ENCODE results near the gene PRKCE.

The PRKCE gene

GRCh38 chr2:45830322-45830721 is 178.8 kb downstream of the PRKCE start:
- TF ChIP-seq, protein P1, sequence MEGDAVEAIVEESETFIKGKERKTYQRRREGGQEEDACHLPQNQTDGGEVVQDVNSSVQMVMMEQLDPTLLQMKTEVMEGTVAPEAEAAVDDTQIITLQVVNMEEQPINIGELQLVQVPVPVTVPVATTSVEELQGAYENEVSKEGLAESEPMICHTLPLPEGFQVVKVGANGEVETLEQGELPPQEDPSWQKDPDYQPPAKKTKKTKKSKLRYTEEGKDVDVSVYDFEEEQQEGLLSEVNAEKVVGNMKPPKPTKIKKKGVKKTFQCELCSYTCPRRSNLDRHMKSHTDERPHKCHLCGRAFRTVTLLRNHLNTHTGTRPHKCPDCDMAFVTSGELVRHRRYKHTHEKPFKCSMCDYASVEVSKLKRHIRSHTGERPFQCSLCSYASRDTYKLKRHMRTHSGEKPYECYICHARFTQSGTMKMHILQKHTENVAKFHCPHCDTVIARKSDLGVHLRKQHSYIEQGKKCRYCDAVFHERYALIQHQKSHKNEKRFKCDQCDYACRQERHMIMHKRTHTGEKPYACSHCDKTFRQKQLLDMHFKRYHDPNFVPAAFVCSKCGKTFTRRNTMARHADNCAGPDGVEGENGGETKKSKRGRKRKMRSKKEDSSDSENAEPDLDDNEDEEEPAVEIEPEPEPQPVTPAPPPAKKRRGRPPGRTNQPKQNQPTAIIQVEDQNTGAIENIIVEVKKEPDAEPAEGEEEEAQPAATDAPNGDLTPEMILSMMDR (IDR thresholded peaks at IDR 0.05; ENCODE audit: low read depth, low read length): no peak
- no peak overlapping the region for H3K4me3 ChIP-seq (replicated peaks in 1 of 2; ENCODE audit: low read depth in 2 of 2, low read length in 2 of 2)
- DNase-seq (ENCODE audit: low read depth in 2 of 2): no peak

- TF ChIP-seq, protein P1 (IDR thresholded peaks at IDR 0.05; ENCODE audit: low read depth, low read length): no peak
- DNase-seq (ENCODE audit: low read depth in 2 of 2): no peak
- H3K4me3 ChIP-seq (replicated peaks in 1 of 2; ENCODE audit: low read depth in 2 of 2, low read length in 2 of 2): no peak overlapping the region
Measured at GRCh38 chr2:45833301-45833967, 182.0 kb downstream of the PRKCE start.

DNA sequence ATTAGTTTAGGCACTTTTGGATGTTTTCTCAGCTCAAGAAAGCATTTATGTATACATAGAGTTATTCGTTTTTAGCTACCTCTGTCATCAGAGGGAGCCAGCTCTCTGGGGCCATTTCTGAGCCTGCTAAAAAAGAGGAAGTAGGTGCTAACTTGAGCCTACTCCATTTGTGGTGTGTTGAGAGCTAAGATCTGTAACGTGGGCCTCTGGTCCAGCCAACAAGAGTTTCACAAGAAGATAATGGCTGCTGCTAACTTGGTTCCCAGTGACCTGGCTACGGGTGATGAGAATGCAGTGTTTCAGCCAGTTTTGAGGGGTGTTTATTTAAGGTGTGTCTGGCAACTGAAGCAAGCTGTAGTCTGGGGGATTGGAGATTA is 182.5 kb downstream of the PRKCE start:
- TF ChIP-seq, protein P1 (IDR thresholded peaks at IDR 0.05; ENCODE audit: low read depth, low read length): no peak
- DNase-seq (ENCODE audit: low read depth in 2 of 2): no peak
- H3K4me3 ChIP-seq (replicated peaks in 1 of 2; ENCODE audit: low read depth in 2 of 2, low read length in 2 of 2): no peak overlapping the region

DNA sequence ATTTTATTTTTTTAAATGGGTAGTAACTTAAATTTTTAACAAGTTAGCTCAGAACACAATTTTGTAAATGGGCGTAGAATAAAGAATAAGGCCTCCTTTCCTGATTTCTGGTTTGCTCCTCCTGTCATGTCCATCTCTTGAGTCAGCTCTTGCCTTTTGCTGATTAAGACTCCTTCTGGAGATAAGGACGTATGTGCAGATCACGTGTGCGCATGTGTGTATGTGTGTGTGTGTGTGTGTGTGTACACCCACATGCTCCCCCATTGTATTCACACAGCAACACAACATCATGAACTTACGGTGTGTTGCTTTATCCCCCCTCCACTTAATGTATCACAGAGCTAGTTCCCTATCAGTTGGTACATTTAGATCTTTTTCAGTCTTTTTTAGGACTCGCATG is 182.9 kb downstream of the PRKCE start:
- TF ChIP-seq, protein P1 (IDR thresholded peaks at IDR 0.05; ENCODE audit: low read depth, low read length): no peak
- DNase-seq (ENCODE audit: low read depth in 2 of 2): no peak

DNA sequence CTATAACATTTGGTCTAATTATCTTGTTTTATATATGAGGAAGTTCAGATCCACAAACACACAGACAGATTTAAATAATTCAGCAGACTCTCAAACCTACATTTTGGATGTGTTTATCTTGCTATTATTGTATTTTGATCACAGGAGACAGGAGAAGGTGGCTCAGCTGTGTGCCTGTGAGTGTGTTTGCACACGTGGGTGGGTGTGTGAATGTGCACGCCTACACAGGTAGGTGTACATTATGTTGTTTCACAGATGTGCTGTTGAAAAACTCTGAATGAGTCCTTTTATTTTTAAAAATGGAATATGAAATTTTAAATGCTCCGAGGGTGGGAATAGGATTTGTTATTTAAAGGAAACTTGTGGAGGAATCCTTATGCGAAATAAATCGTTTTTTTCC is 183.4 kb downstream of the PRKCE start:
- TF ChIP-seq, protein P1 (IDR thresholded peaks at IDR 0.05; ENCODE audit: low read depth, low read length): no peak
- no peak for DNase-seq (ENCODE audit: low read depth in 2 of 2)

More for the DNA sequence above, 182.9 kb downstream of the PRKCE start:
- no peak overlapping the region for H3K4me3 ChIP-seq (replicated peaks in 1 of 2; ENCODE audit: low read depth in 2 of 2, low read length in 2 of 2)

DNA sequence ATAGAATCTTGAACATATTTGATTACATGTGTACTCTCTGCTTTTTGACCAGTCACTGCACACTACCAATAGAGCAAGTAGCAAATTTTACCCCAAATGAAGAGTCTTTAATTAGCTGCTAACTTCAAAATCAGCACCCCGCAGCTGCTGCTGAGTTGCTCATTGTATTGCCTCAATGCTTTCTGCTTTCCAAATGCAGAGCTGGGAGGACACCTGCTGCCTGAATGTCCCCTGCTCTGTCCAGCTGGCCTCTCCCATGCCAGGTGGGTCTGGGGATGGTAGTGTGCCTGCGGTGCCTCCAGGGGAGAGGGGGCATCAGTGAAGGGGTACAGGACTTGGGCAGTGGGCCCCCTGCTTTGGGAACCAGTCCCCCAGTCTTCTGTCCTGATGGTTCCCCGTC is 184.8 kb downstream of the PRKCE start:
- DNase-seq (ENCODE audit: low read depth in 2 of 2): no peak
- TF ChIP-seq, protein P1 (IDR thresholded peaks at IDR 0.05; ENCODE audit: low read depth, low read length): no peak
- H3K4me3 ChIP-seq (replicated peaks in 1 of 2; ENCODE audit: low read depth in 2 of 2, low read length in 2 of 2): no peak overlapping the region

More for the DNA sequence above, 183.4 kb downstream of the PRKCE start:
- H3K4me3 ChIP-seq (replicated peaks in 1 of 2; ENCODE audit: low read depth in 2 of 2, low read length in 2 of 2): no peak overlapping the region

DNA sequence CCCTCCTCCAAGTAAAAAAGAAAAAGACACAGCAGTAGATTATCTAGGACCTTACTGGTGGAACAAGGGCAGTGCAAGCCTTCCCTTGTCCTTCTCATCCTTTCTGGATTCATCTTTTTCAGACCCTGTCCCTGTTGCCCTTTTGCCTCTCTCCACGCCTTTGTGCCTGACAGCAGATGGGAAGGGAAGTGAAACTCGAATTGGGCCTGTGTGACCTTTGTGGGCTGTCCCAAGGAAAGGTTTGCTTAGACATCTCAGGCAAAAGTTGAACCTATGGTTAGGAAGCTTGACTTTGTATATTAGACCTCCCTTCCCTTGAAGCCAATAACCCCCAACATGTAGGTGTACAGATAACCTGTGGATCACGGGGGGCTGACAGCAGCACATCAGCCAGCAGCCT is 185.3 kb downstream of the PRKCE start:
- TF ChIP-seq, protein P1 (IDR thresholded peaks at IDR 0.05; ENCODE audit: low read depth, low read length): no peak
- H3K4me3 ChIP-seq (replicated peaks in 1 of 2; ENCODE audit: low read depth in 2 of 2, low read length in 2 of 2): no peak overlapping the region
- no peak for DNase-seq (ENCODE audit: low read depth in 2 of 2)
